ENCODE measurements around the gene TNRC6C.
"Not testable (repeated sequence)": the region's sequence is repeated elsewhere in the genome, so short reads cannot be mapped to it uniquely, and the experiment has no call there.

Gene TNRC6C

GRCh38 chr17:78128551-78129350 is 170.2 kb downstream of the TNRC6C start, which contains the start of gene TMC6:
Gene TMC6 (minus strand): TSS chr17:78128755. CDS start chr17:78126832, 1,923 bp downstream.
- DNase-seq: peak; percentile 84

- DNase-seq: no peak
Observed at GRCh38 chr17:78129351-78130089, 171.0 kb downstream of the TNRC6C start.

- peak; percentile 23 for DNase-seq
Observed at GRCh38 chr17:78130090-78130436, 171.6 kb downstream of the TNRC6C start.

GRCh38 chr17:78130437-78131101 is 172.1 kb downstream of the TNRC6C start, which contains the start of gene TMC8:
Gene TMC8 (plus strand): TSS chr17:78130771. CDS start chr17:78131589, 818 bp downstream.
- DNase-seq: peak; percentile 38

GRCh38 chr17:78131172-78132083 is 172.9 kb downstream of the TNRC6C start:
- no peak for DNase-seq

- no peak for DNase-seq
Observed at GRCh38 chr17:78132084-78132676, 173.7 kb downstream of the TNRC6C start.

GRCh38 chr17:78132767-78133178 is 174.3 kb downstream of the TNRC6C start:
- DNase-seq: no peak

- no peak for DNase-seq
Observed at GRCh38 chr17:78133179-78133951, 174.9 kb downstream of the TNRC6C start.

- peak; percentile 66 for DNase-seq
Observed at GRCh38 chr17:78133971-78134898, 175.7 kb downstream of the TNRC6C start.

- no peak for DNase-seq
Observed at GRCh38 chr17:78134899-78135385, 176.4 kb downstream of the TNRC6C start.

GRCh38 chr17:78135858-78136500 is 177.5 kb downstream of the TNRC6C start:
- peak; percentile 36 for DNase-seq

GRCh38 chr17:78137392-78138203 is 179.1 kb downstream of the TNRC6C start:
- peak; percentile 42 for DNase-seq

GRCh38 chr17:78138204-78139060 is 179.9 kb downstream of the TNRC6C start:
- DNase-seq: no peak

GRCh38 chr17:78139861-78140168 is 181.3 kb downstream of the TNRC6C start:
- DNase-seq: not testable (repeated sequence)

GRCh38 chr17:78140169-78141051 is 181.9 kb downstream of the TNRC6C start:
- peak; percentile 99 for DNase-seq

GRCh38 chr17:78141437-78142118 is 183.1 kb downstream of the TNRC6C start:
- no peak for DNase-seq

Data from OCI-M1 (cell line).